ENCODE data around the gene HDLBP.

HDLBP gene

GRCh38 chr2:241193271-241193670 lies 122.2 kb downstream of the HDLBP start:
- TF ChIP-seq EZH2phosphoT487 (IDR thresholded peaks at IDR 0.05; ENCODE audit: low read depth) = no peak
- TF ChIP-seq CTCF (IDR thresholded peaks at IDR 0.05; ENCODE audit: low read depth, low read length) = no peak
- no peaks in the 10 kb centered on the region for H4K20me1 ChIP-seq (ENCODE audit: insufficient read depth, low read length)
- peaks cover 5% of the 10 kb centered on the region for H3K4me1 ChIP-seq (ENCODE audit: low read length)
- no peak overlapping the region for H3K4me3 ChIP-seq (ENCODE audit: low read length)
- H3K27me3 ChIP-seq (ENCODE audit: low read depth, low read length) = no peaks in the 10 kb centered on the region
- H2AFZ ChIP-seq (ENCODE audit: low read depth, low read length) = no peak overlapping the region
- no peaks in the 10 kb centered on the region for H3K9me3 ChIP-seq (ENCODE audit: insufficient read depth, low read length)
- no peaks in the 10 kb centered on the region for H3K36me3 ChIP-seq (replicated peaks; ENCODE audit: low read depth, low read length)
- no peak overlapping the region for H3K27ac ChIP-seq (ENCODE audit: low read length)
- H3K4me2 ChIP-seq (ENCODE audit: low read length) = no peak overlapping the region
- no peaks in the 10 kb centered on the region for H3K79me2 ChIP-seq (ENCODE audit: low read length)
- H3K9ac ChIP-seq (ENCODE audit: low read length) = no peak overlapping the region

- Histone ChIP-seq H3K9me3 (ENCODE audit: insufficient read depth, low read length) (no peaks in the 10 kb centered on the region), H3K4me2 (ENCODE audit: low read length) (no peak overlapping the region), H3K4me3 (ENCODE audit: low read length) (no peak overlapping the region), H3K36me3 (replicated peaks; ENCODE audit: low read depth, low read length) (no peaks in the 10 kb centered on the region), H3K27ac (ENCODE audit: low read length) (no peak overlapping the region), H4K20me1 (ENCODE audit: insufficient read depth, low read length) (no peaks in the 10 kb centered on the region), H3K9ac (ENCODE audit: low read length) (no peak overlapping the region), H3K27me3 (ENCODE audit: low read depth, low read length) (no peaks in the 10 kb centered on the region), H3K4me1 (ENCODE audit: low read length) (peaks cover 10% of the 10 kb centered on the region), H3K79me2 (ENCODE audit: low read length) (no peaks in the 10 kb centered on the region), H2AFZ (ENCODE audit: low read depth, low read length) (no peak overlapping the region)
- TF ChIP-seq EZH2phosphoT487 (IDR thresholded peaks at IDR 0.05; ENCODE audit: low read depth) = no peak
- TF ChIP-seq CTCF (IDR thresholded peaks at IDR 0.05; ENCODE audit: low read depth, low read length) = no peak
These were observed 124.4 kb downstream of the HDLBP start for GRCh38 chr2:241191081-241191480.

DNA sequence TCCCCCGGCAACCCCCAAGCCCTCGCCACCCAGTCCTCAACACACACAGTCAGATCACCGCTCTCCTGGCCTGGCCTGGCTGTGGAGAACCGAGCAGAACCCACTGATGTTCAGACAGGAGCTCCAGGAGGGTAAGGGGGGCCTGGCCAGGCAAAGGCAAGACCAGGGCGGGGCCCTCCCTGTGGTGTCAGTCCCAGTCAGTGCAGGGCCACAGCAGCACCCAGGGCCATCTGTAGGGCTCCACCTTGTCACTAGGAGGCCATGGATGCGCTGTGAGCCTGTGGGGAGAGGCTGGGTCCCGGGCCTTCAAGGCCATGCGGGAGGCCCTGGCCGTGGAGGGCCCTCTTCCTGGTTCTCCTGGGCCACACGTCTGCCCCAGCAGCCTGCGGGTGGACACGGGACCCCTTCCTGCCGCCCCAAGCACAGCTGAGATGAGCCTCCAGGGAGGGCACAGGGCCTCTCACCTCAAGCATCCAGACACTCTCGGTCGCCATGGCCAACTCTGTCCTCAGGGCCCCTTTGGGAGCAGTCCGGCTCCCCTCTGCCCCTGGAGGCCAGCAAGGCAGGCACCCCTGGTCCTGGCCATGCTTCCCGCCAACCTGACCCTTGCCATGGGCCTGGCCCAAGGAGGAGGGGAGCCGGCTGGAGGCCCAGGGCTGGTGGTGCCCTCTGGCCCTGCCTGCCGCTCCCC lies 125.0 kb downstream of the HDLBP start:
- Histone ChIP-seq H3K4me1 (ENCODE audit: low read length) (peaks cover 10% of the 10 kb centered on the region), H3K36me3 (replicated peaks; ENCODE audit: low read depth, low read length) (no peaks in the 10 kb centered on the region), H3K9me3 (ENCODE audit: insufficient read depth, low read length) (no peaks in the 10 kb centered on the region), H4K20me1 (ENCODE audit: insufficient read depth, low read length) (no peaks in the 10 kb centered on the region), H2AFZ (ENCODE audit: low read depth, low read length) (no peak overlapping the region), H3K4me2 (ENCODE audit: low read length) (no peak overlapping the region), H3K79me2 (ENCODE audit: low read length) (no peaks in the 10 kb centered on the region), H3K27ac (ENCODE audit: low read length) (no peak overlapping the region), H3K27me3 (ENCODE audit: low read depth, low read length) (no peaks in the 10 kb centered on the region), H3K4me3 (ENCODE audit: low read length) (no peak overlapping the region), H3K9ac (ENCODE audit: low read length) (no peak overlapping the region)
- TF ChIP-seq CTCF (IDR thresholded peaks at IDR 0.05; ENCODE audit: low read depth, low read length) (no peak), EZH2phosphoT487 (IDR thresholded peaks at IDR 0.05; ENCODE audit: low read depth) (no peak)

DNA sequence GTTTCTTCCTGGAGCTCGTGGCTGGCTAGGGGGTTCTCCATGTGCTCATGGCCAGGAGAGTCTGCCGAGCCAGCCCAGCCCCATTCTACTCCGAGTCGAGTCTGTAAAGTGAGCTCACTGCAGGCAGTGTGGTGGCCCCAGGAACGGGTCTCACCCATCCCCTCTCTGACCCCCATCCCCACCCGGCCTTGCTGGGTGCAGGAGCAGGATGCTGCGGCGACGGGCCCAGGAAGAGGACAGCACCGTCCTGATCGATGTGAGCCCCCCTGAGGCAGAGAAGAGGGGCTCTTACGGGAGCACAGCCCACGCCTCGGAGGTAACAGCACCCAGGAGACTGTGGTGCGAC lies 125.6 kb downstream of the HDLBP start:
- no peaks in the 10 kb centered on the region for H3K27me3 ChIP-seq (ENCODE audit: low read depth, low read length)
- TF ChIP-seq EZH2phosphoT487 (IDR thresholded peaks at IDR 0.05; ENCODE audit: low read depth) (no peak), CTCF (IDR thresholded peaks at IDR 0.05; ENCODE audit: low read depth, low read length) (no peak)
- H2AFZ ChIP-seq (ENCODE audit: low read depth, low read length) = no peak overlapping the region
- H3K27ac ChIP-seq (ENCODE audit: low read length) = no peak overlapping the region
- H4K20me1 ChIP-seq (ENCODE audit: insufficient read depth, low read length) = no peaks in the 10 kb centered on the region
- no peaks in the 10 kb centered on the region for H3K36me3 ChIP-seq (replicated peaks; ENCODE audit: low read depth, low read length)
- no peak overlapping the region for H3K4me3 ChIP-seq (ENCODE audit: low read length)
- no peak overlapping the region for H3K9ac ChIP-seq (ENCODE audit: low read length)
- peaks cover 10% of the 10 kb centered on the region for H3K4me1 ChIP-seq (ENCODE audit: low read length)
- no peaks in the 10 kb centered on the region for H3K79me2 ChIP-seq (ENCODE audit: low read length)
- no peak overlapping the region for H3K4me2 ChIP-seq (ENCODE audit: low read length)
- no peaks in the 10 kb centered on the region for H3K9me3 ChIP-seq (ENCODE audit: insufficient read depth, low read length)

Measured in OCI-LY3 (cell line).